T-helper 1 cell treated with Interleukin-12 subunit alpha and Interleukin-12 subunit beta and Interleukin-4 antibody, amounts not matched to agents 30 μg/mL and 1 μg/mL, for 36 hours (primary cell): Measurements from ENCODE around the gene ANO2.

Source experiments
- H3K27ac Mint-ChIP-seq: one replicate; pipeline ENCODE4 v1.8.0; 2021; ENCODE audit warnings: mild to moderate bottlenecking, mixed read lengths
- H3K27me3 Mint-ChIP-seq: one replicate; pipeline ENCODE4 v1.8.0; 2021; ENCODE audit warnings: low read depth, mixed read lengths
- H3K36me3 Mint-ChIP-seq: one replicate; pipeline ENCODE4 v1.8.0; 2021; ENCODE audit warnings: low read depth, mixed read lengths
- H3K4me1 Mint-ChIP-seq: one replicate; pipeline ENCODE4 v1.8.0; 2021; ENCODE audit warnings: low read depth, mixed read lengths
- H3K4me3 Mint-ChIP-seq: one replicate; pipeline ENCODE4 v1.8.0; 2021; ENCODE audit warnings: mild to moderate bottlenecking, moderate library complexity, mixed read lengths
- H3K9me3 Mint-ChIP-seq: one replicate; pipeline ENCODE4 v1.8.0; 2021; ENCODE audit warnings: mixed read lengths

The ANO2 gene

GRCh38 chr12:5784462-5785130, 160.5 kb downstream of the ANO2 start:
- Mint-ChIP-seq H3K9me3 (no peaks in the 10 kb centered on the region), H3K4me3 (no peak overlapping the region), H3K27ac (no peak overlapping the region), H3K27me3 (peaks cover 8% of the 10 kb centered on the region), H3K4me1 (no peaks in the 10 kb centered on the region), H3K36me3 (no peaks in the 10 kb centered on the region)

- no peak overlapping the region for H3K4me3 Mint-ChIP-seq
- H3K27me3 Mint-ChIP-seq = peaks cover 8% of the 10 kb centered on the region
- H3K4me1 Mint-ChIP-seq = no peaks in the 10 kb centered on the region
- no peaks in the 10 kb centered on the region for H3K9me3 Mint-ChIP-seq
- no peaks in the 10 kb centered on the region for H3K36me3 Mint-ChIP-seq
- no peak overlapping the region for H3K27ac Mint-ChIP-seq
Measured at GRCh38 chr12:5783289-5783920, 161.7 kb downstream of the ANO2 start.

- no peak overlapping the region for H3K27ac Mint-ChIP-seq
- peaks cover 8% of the 10 kb centered on the region for H3K27me3 Mint-ChIP-seq
- H3K4me1 Mint-ChIP-seq = no peaks in the 10 kb centered on the region
- no peaks in the 10 kb centered on the region for H3K9me3 Mint-ChIP-seq
- no peaks in the 10 kb centered on the region for H3K36me3 Mint-ChIP-seq
- no peak overlapping the region for H3K4me3 Mint-ChIP-seq
Measured at GRCh38 chr12:5780536-5780935, 164.5 kb downstream of the ANO2 start.

- Mint-ChIP-seq H3K27ac (no peak overlapping the region), H3K9me3 (no peaks in the 10 kb centered on the region), H3K27me3 (peaks cover 8% of the 10 kb centered on the region), H3K4me1 (no peaks in the 10 kb centered on the region), H3K4me3 (no peak overlapping the region), H3K36me3 (no peaks in the 10 kb centered on the region)
Measured at GRCh38 chr12:5779401-5779800, 165.7 kb downstream of the ANO2 start.

GRCh38 chr12:5778821-5779220, 166.2 kb downstream of the ANO2 start:
- Mint-ChIP-seq H3K27me3 (peaks cover 4% of the 10 kb centered on the region), H3K36me3 (no peaks in the 10 kb centered on the region), H3K4me3 (no peak overlapping the region), H3K9me3 (no peaks in the 10 kb centered on the region), H3K4me1 (no peaks in the 10 kb centered on the region), H3K27ac (no peak overlapping the region)

- no peak overlapping the region for H3K27ac Mint-ChIP-seq
- H3K27me3 Mint-ChIP-seq = peaks cover 3% of the 10 kb centered on the region
- H3K4me3 Mint-ChIP-seq = no peak overlapping the region
- H3K36me3 Mint-ChIP-seq = no peaks in the 10 kb centered on the region
- H3K4me1 Mint-ChIP-seq = no peaks in the 10 kb centered on the region
- H3K9me3 Mint-ChIP-seq = no peaks in the 10 kb centered on the region
Measured at GRCh38 chr12:5777451-5777850, 167.6 kb downstream of the ANO2 start.

- Mint-ChIP-seq H3K4me1 (no peaks in the 10 kb centered on the region), H3K4me3 (no peak overlapping the region), H3K36me3 (no peaks in the 10 kb centered on the region)
Measured at GRCh38 chr12:5776091-5776490, 169.0 kb downstream of the ANO2 start.

GRCh38 chr12:5773550-5773949, 171.5 kb downstream of the ANO2 start:
- Mint-ChIP-seq H3K36me3 (no peaks in the 10 kb centered on the region), H3K9me3 (no peaks in the 10 kb centered on the region), H3K27me3 (no peaks in the 10 kb centered on the region), H3K27ac (no peak overlapping the region), H3K4me3 (no peak overlapping the region), H3K4me1 (no peaks in the 10 kb centered on the region)

More at GRCh38 chr12:5776091-5776490, 169.0 kb downstream of the ANO2 start:
- H3K27ac Mint-ChIP-seq = no peak overlapping the region
- no peaks in the 10 kb centered on the region for H3K9me3 Mint-ChIP-seq
- peaks cover 3% of the 10 kb centered on the region for H3K27me3 Mint-ChIP-seq

GRCh38 chr12:5771756-5772155, 173.3 kb downstream of the ANO2 start:
- Mint-ChIP-seq H3K36me3 (no peaks in the 10 kb centered on the region), H3K9me3 (no peaks in the 10 kb centered on the region), H3K4me1 (no peaks in the 10 kb centered on the region), H3K4me3 (no peak overlapping the region), H3K27ac (no peak overlapping the region), H3K27me3 (no peaks in the 10 kb centered on the region)

- Mint-ChIP-seq H3K9me3 (no peaks in the 10 kb centered on the region), H3K36me3 (no peaks in the 10 kb centered on the region), H3K4me1 (no peaks in the 10 kb centered on the region), H3K27me3 (no peaks in the 10 kb centered on the region), H3K4me3 (no peak overlapping the region), H3K27ac (no peak overlapping the region)
Measured at GRCh38 chr12:5770727-5771126, 174.3 kb downstream of the ANO2 start.

GRCh38 chr12:5768581-5769196, 176.4 kb downstream of the ANO2 start:
- Mint-ChIP-seq H3K27ac (no peak overlapping the region), H3K4me3 (no peak overlapping the region), H3K36me3 (no peaks in the 10 kb centered on the region), H3K9me3 (no peaks in the 10 kb centered on the region), H3K27me3 (no peaks in the 10 kb centered on the region), H3K4me1 (no peaks in the 10 kb centered on the region)

GRCh38 chr12:5768171-5768570, 176.9 kb downstream of the ANO2 start:
- H3K36me3 Mint-ChIP-seq = no peaks in the 10 kb centered on the region

GRCh38 chr12:5758347-5758746, 186.7 kb downstream of the ANO2 start:
- H3K36me3 Mint-ChIP-seq = no peaks in the 10 kb centered on the region
- H3K4me3 Mint-ChIP-seq = no peak overlapping the region
- no peaks in the 10 kb centered on the region for H3K4me1 Mint-ChIP-seq
- H3K27ac Mint-ChIP-seq = no peak overlapping the region
- H3K9me3 Mint-ChIP-seq = peaks cover 4% of the 10 kb centered on the region
- H3K27me3 Mint-ChIP-seq = peaks cover 24% of the 10 kb centered on the region

More at GRCh38 chr12:5768171-5768570, 176.9 kb downstream of the ANO2 start:
- Mint-ChIP-seq H3K4me3 (no peak overlapping the region), H3K27me3 (peaks cover 3% of the 10 kb centered on the region), H3K27ac (no peak overlapping the region), H3K4me1 (no peaks in the 10 kb centered on the region), H3K9me3 (no peaks in the 10 kb centered on the region)

GRCh38 chr12:5756338-5756842, 188.7 kb downstream of the ANO2 start:
- Mint-ChIP-seq H3K27ac (no peak overlapping the region), H3K27me3 (peaks cover 15% of the 10 kb centered on the region), H3K36me3 (no peaks in the 10 kb centered on the region), H3K9me3 (peaks cover 4% of the 10 kb centered on the region), H3K4me3 (no peak overlapping the region), H3K4me1 (no peaks in the 10 kb centered on the region)

GRCh38 chr12:5748027-5748426, 197.0 kb downstream of the ANO2 start:
- no peaks in the 10 kb centered on the region for H3K9me3 Mint-ChIP-seq
- H3K27ac Mint-ChIP-seq = no peak overlapping the region
- H3K36me3 Mint-ChIP-seq = no peaks in the 10 kb centered on the region
- no peak overlapping the region for H3K4me3 Mint-ChIP-seq
- H3K27me3 Mint-ChIP-seq = no peaks in the 10 kb centered on the region
- no peaks in the 10 kb centered on the region for H3K4me1 Mint-ChIP-seq
